Measurements from ENCODE around the gene EFNA2. TPM values are rescaled to one million over a fixed set of nuclear protein-coding genes. Genes with fewer than 3 reads are reported as not detected.

Gene EFNA2
- total and polyA plus RNA-seq, 4 experiments from 2014 or later: not detected

GRCh38 chr19:1283207-1283916 is 2.3 kb upstream of the EFNA2 start:
- no peak overlapping the region for H3K27ac ChIP-seq (ENCODE audit: low read depth, low read length)
- peak in 1 of 5 donors; percentile 43 for DNase-seq
- peaks cover 12% of the 10 kb centered on the region for H3K27me3 ChIP-seq (ENCODE audit: insufficient read depth, low read length)
- intact Hi-C loops (cut with micrococcal nuclease): no loop called here
- Mint-ChIP-seq H3K4me1 (peaks cover 6 to 22% (median 11%) of the 10 kb centered on the region in 4 donors), H3K36me3 (peaks cover 4 to 13% of the 10 kb centered on the region in 2 donors), H3K4me3 (no peak overlapping the region), H3K27me3 (peaks cover 10 to 11% of the 10 kb centered on the region in 2 donors), H3K27ac (no peak overlapping the region), H3K9me3 (no peaks in the 10 kb centered on the region)
- no peaks in the 10 kb centered on the region for H3K9me3 ChIP-seq (ENCODE audit: control insufficient read depth in 1 of 2, low read length in 2 of 2)
- no peak overlapping the region for H3K4me3 ChIP-seq (ENCODE audit: low read length in 2 of 2)
- peaks cover 9% of the 10 kb centered on the region for H3K36me3 ChIP-seq (ENCODE audit: insufficient read depth, low read length)
- ChIA-PET POLR2A (ENCODE audit: partially characterized antibody) (no interaction called here), CTCF (ENCODE audit: partially characterized antibody) (no interaction called here)
- peaks cover 3% of the 10 kb centered on the region for H3K4me1 ChIP-seq (ENCODE audit: insufficient read depth, low read length)

DNA sequence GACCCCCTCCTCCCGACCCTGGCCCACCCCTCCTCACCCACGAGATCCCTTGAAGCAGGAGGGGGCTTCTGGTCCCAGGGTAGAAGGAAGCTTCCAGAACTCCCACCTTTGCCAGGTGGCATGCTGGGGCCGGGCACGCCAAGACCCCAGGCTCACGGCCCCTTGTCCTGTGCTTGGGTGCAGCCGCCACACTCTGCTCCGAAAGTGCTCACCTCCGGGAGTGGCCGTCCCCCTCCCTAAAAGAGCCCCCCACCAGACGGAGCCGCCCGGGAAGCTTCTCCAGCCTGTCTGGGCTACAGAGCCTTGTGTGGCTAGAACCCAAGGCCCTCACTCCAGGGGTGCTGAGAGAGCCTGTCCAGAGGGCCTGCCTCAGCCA is 1.8 kb upstream of the EFNA2 start:
- DNase-seq: no peak

DNA sequence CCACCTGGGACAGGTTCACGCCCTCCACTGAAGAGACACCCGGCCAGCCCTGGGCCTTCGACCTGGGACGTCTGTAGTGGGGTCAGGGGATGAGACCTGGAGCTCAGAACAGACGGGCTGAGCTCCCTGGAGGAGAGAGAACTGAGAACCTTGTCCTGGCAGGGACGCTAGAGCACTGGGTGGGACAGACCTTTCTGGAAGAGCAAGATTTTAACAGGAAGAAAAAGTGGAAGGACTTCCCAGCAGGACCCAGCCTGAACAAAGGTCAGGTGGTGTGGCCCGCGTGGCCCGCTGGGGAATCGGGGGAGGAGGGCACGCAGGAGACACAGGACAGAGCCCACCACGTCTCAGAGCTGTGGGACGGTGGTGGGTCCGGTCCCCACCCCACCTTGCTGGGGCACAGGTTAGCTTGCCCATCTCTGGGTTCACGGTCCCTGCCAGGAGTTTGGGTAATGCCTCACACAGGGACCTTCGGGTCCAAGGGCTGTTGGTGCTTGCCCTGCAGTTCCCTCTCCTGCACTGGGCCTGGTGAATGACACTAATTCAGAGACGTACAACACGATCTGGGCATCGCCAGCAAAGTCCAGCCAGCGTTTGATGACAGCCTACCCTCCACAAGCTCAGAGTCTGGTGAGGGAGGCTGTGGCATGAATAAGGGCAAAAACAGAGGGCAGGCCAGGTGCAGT is 1.2 kb upstream of the EFNA2 start:
- Histone ChIP-seq H3K27me3 (ENCODE audit: insufficient read depth, low read length) (peaks cover 12% of the 10 kb centered on the region), H3K4me1 (ENCODE audit: insufficient read depth, low read length) (peaks cover 3% of the 10 kb centered on the region), H3K36me3 (ENCODE audit: insufficient read depth, low read length) (peaks cover under 1% of the 10 kb centered on the region), H3K27ac (ENCODE audit: low read depth, low read length) (no peak overlapping the region), H3K9me3 (ENCODE audit: control insufficient read depth in 1 of 2, low read length in 2 of 2) (no peaks in the 10 kb centered on the region), H3K4me3 (ENCODE audit: low read length in 2 of 2) (no peak overlapping the region)
- no peak for DNase-seq
- Mint-ChIP-seq H3K27ac (peak overlapping the region in 1 of 7 donors; percentile 72), H3K9me3 (no peaks in the 10 kb centered on the region), H3K4me3 (peak overlapping the region; percentile 4 to 76 (median 54)), H3K36me3 (peaks cover 4 to 6% of the 10 kb centered on the region in 2 donors), H3K27me3 (peaks cover 14 to 15% of the 10 kb centered on the region in 2 donors), H3K4me1 (peaks cover 6 to 21% (median 11%) of the 10 kb centered on the region in 4 donors)
- POLR2A ChIA-PET (ENCODE audit: partially characterized antibody): no interaction called here
- CTCF ChIA-PET (ENCODE audit: partially characterized antibody): no interaction called here
- intact Hi-C loops (cut with micrococcal nuclease): no loop called here

More for the DNA sequence above, 1.8 kb upstream of the EFNA2 start:
- H3K4me1 Mint-ChIP-seq: peaks cover 6 to 22% (median 11%) of the 10 kb centered on the region in 4 donors
- intact Hi-C loops (cut with micrococcal nuclease): no loop called here
- Histone ChIP-seq H3K4me3 (ENCODE audit: low read length in 2 of 2) (no peak overlapping the region), H3K4me1 (ENCODE audit: insufficient read depth, low read length) (peaks cover 3% of the 10 kb centered on the region), H3K27ac (ENCODE audit: low read depth, low read length) (no peak overlapping the region), H3K27me3 (ENCODE audit: insufficient read depth, low read length) (peaks cover 12% of the 10 kb centered on the region), H3K36me3 (ENCODE audit: insufficient read depth, low read length) (peaks cover 6% of the 10 kb centered on the region), H3K9me3 (ENCODE audit: control insufficient read depth in 1 of 2, low read length in 2 of 2) (no peaks in the 10 kb centered on the region)
- CTCF ChIA-PET (ENCODE audit: partially characterized antibody): no interaction called here
- peaks cover 11 to 12% of the 10 kb centered on the region in 2 donors for H3K27me3 Mint-ChIP-seq
- peak overlapping the region in 1 of 7 donors; percentile 72 for H3K27ac Mint-ChIP-seq
- POLR2A ChIA-PET (ENCODE audit: partially characterized antibody): no interaction called here
- no peaks in the 10 kb centered on the region for H3K9me3 Mint-ChIP-seq
- peak overlapping the region in 1 of 8 donors; percentile 67 for H3K4me3 Mint-ChIP-seq
- H3K36me3 Mint-ChIP-seq: peaks cover 4 to 11% of the 10 kb centered on the region in 2 donors

GRCh38 chr19:1284979-1285736 is 515 bp upstream of the EFNA2 start:
- peak overlapping the region; percentile 4 to 70 (median 36) for H3K4me3 Mint-ChIP-seq
- H3K4me1 Mint-ChIP-seq: peaks cover 2 to 15% (median 6%) of the 10 kb centered on the region in 4 donors
- peaks cover 12% of the 10 kb centered on the region for H3K27me3 ChIP-seq (ENCODE audit: insufficient read depth, low read length)
- H3K27ac Mint-ChIP-seq: peak overlapping the region in 1 of 7 donors; percentile 72
- H3K27me3 Mint-ChIP-seq: peaks cover 14 to 15% of the 10 kb centered on the region in 2 donors
- intact Hi-C loops (cut with micrococcal nuclease): no loop called here
- H3K4me3 ChIP-seq (ENCODE audit: low read length in 2 of 2): no peak overlapping the region
- H3K36me3 ChIP-seq (ENCODE audit: insufficient read depth, low read length): no peaks in the 10 kb centered on the region
- no peak for DNase-seq
- POLR2A ChIA-PET (ENCODE audit: partially characterized antibody): no interaction called here
- no peaks in the 10 kb centered on the region for H3K9me3 ChIP-seq (ENCODE audit: control insufficient read depth in 1 of 2, low read length in 2 of 2)
- H3K9me3 Mint-ChIP-seq: no peaks in the 10 kb centered on the region
- H3K4me1 ChIP-seq (ENCODE audit: insufficient read depth, low read length): peaks cover 3% of the 10 kb centered on the region
- no peak overlapping the region for H3K27ac ChIP-seq (ENCODE audit: low read depth, low read length)
- H3K36me3 Mint-ChIP-seq: peaks cover 0 to 2% of the 10 kb centered on the region in 2 donors
- CTCF ChIA-PET (ENCODE audit: partially characterized antibody): no interaction called here

GRCh38 chr19:1286487-1287353 is 1.0 kb downstream of the EFNA2 start:
- Histone ChIP-seq H3K36me3 (ENCODE audit: insufficient read depth, low read length) (no peaks in the 10 kb centered on the region), H3K4me1 (ENCODE audit: insufficient read depth, low read length) (peaks cover 3% of the 10 kb centered on the region), H3K4me3 (ENCODE audit: low read length in 2 of 2) (no peak overlapping the region), H3K27me3 (ENCODE audit: insufficient read depth, low read length) (peaks cover 12% of the 10 kb centered on the region), H3K9me3 (ENCODE audit: control insufficient read depth in 1 of 2, low read length in 2 of 2) (no peaks in the 10 kb centered on the region), H3K27ac (ENCODE audit: low read depth, low read length) (no peak overlapping the region)
- Mint-ChIP-seq H3K9me3 (no peaks in the 10 kb centered on the region), H3K36me3 (no peaks in the 10 kb centered on the region), H3K4me3 (peak overlapping the region in 5 of 8 donors; percentile 33 to 64 (median 39)), H3K27ac (no peak overlapping the region), H3K27me3 (peaks cover 14 to 16% of the 10 kb centered on the region in 2 donors), H3K4me1 (peaks cover 2 to 15% (median 4%) of the 10 kb centered on the region in 4 donors)
- no peak for DNase-seq
- intact Hi-C loops (cut with micrococcal nuclease): no loop called here
- POLR2A ChIA-PET (ENCODE audit: partially characterized antibody): no interaction called here
- CTCF ChIA-PET (ENCODE audit: partially characterized antibody): no interaction called here

DNA sequence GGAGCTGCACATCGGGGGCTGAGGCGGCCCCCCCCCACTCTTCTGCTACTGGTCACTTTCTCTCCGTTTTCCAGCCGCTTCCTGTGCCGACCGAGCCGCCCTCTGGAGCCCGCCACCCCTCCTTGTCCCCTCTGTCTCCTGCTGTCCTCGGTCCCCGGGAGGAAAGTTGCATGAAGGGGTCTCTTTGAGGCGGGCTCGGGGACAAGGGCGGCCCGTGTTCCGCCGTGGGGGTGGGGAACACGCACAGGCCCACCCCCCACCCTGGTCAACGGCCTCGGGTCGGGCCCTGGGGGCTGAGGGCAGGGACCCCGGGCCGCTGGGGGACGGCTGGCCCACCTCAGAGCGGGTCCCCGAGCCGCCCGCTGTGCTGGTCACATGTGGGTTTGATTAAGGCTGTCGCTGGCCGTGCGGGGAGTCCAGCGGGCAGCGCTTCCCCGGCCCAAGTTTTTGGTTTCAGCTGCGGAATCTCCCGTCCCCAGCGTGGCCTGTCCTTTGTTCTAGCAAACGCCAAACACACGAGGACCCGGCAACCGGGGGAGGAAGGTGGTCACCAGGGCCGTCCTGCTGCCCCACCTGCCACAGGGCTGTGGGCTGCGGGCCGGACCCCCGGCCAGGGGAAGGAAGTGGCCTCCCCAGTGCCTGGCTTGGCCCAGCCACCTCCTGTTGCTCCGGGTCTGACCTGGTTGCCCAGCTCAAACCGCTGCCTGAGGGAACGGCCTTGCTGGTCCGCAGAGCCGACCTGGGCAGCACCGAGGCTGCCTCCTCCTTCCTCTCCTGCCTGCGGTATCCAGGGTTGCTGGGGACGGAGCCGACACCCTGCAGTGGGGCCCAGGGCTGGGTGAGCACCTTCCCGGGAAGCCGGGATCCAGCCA is 1.9 kb downstream of the EFNA2 start:
- DNase-seq: no peak
- CTCF ChIA-PET (ENCODE audit: partially characterized antibody): no interaction called here
- Mint-ChIP-seq H3K4me1 (peaks cover 2 to 15% (median 4%) of the 10 kb centered on the region in 4 donors), H3K36me3 (no peaks in the 10 kb centered on the region), H3K27ac (no peak overlapping the region), H3K9me3 (no peaks in the 10 kb centered on the region), H3K4me3 (no peak overlapping the region), H3K27me3 (peaks cover 19 to 20% of the 10 kb centered on the region in 2 donors)
- Histone ChIP-seq H3K9me3 (ENCODE audit: control insufficient read depth in 1 of 2, low read length in 2 of 2) (no peaks in the 10 kb centered on the region), H3K27ac (ENCODE audit: low read depth, low read length) (no peak overlapping the region), H3K4me1 (ENCODE audit: insufficient read depth, low read length) (peaks cover 3% of the 10 kb centered on the region), H3K27me3 (ENCODE audit: insufficient read depth, low read length) (peaks cover 12% of the 10 kb centered on the region), H3K36me3 (ENCODE audit: insufficient read depth, low read length) (no peaks in the 10 kb centered on the region), H3K4me3 (ENCODE audit: low read length in 2 of 2) (no peak overlapping the region)
- POLR2A ChIA-PET (ENCODE audit: partially characterized antibody): no interaction called here
- intact Hi-C loops (cut with micrococcal nuclease): no loop called here
